ENCODE measurements around the gene SETD1B.
"Not testable (repeated sequence)": the region's sequence is repeated elsewhere in the genome, so short reads cannot be mapped to it uniquely, and the experiment has no call there.

The SETD1B gene

GRCh38 chr12:121857322-121858246, 53.8 kb downstream of the SETD1B start:
- TF ChIP-seq TAF1 (IDR thresholded peaks at IDR 0.05; ENCODE audit: borderline replicate concordance, low read depth, low read length): no peak
- no peak for TF ChIP-seq POLR2AphosphoS5 (IDR thresholded peaks at IDR 0.05; ENCODE audit: low read depth, low read length)
- TF ChIP-seq POLR2A (IDR thresholded peaks at IDR 0.05; ENCODE audit: low read depth, low read length): no peak
- DNase-seq (ENCODE audit: insufficient read length): no peak
- FAIRE-seq: no peak

DNA sequence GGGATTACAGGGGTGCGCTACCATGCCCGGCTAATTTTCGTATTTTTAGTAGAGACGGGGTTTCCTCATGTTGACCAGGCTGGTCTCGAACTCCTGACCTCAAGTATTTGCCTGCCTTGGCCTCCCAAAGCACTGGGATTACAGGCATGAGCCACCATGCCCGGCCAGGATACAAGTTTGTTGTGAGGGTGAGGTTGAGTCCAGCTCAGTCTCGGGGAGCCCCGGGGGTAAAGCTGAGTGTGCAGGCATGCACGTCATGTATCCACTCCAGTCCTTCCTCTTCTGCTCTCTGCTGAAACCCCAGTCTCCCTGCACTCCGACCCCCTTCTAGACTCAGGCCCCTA, 54.5 kb downstream of the SETD1B start:
- no peak for TF ChIP-seq TAF1 (IDR thresholded peaks at IDR 0.05; ENCODE audit: borderline replicate concordance, low read depth, low read length)
- no peak for TF ChIP-seq POLR2AphosphoS5 (IDR thresholded peaks at IDR 0.05; ENCODE audit: low read depth, low read length)
- no peak for TF ChIP-seq POLR2A (IDR thresholded peaks at IDR 0.05; ENCODE audit: low read depth, low read length)
- DNase-seq (ENCODE audit: insufficient read length): no peak
- FAIRE-seq: no peak

DNA sequence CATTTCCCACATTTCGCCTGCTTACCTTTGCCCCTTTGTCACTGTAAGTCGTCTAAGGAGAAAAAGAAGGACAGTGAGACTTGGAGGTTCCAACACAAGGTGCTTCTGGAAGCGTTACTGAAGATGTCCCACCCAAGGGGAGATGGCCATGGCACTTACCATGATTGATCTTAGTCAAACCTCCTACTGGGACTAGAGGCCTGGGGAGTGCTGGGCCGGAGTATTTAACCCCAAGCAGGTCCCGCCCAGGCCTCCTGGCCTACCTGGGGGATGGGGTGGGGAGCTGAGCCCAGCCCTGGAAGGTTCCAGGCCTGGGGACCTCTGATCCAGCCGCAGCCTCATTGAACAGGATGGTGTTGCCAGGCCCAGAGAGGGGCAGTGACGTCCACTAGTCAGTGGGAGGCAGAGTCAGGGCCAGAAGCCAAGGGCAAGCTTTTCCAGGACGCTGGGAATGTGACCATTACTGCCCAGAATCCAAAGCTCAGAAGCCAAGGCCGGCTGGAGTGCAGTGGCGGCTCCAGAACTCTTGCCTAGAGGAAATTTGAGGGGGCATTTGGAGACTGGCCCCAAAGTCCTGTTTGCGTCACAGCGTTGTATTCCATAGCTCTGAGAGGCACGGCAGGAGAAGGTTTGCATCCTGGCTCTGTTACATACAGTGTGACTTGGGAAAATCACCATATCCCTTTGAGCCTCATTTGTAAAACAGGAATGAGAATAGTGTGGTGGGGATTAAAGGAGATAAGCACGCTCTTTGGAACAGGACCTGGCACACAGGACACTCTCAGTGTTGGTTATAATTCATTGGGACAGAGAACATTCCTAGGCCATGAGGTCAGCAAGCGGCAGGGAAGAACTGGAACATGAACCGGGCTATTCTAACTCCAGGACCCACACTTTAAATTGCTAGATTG, 55.1 kb downstream of the SETD1B start, which contains the start of gene HPD:
Gene HPD, minus strand, starts transcription at position 198 of the 911 bp plus-strand sequence. Its CDS starts 36 bp downstream, at position 162.
- DNase-seq (ENCODE audit: insufficient read length): no peak
- FAIRE-seq: no peak
- no peak for TF ChIP-seq POLR2A (IDR thresholded peaks at IDR 0.05; ENCODE audit: low read depth, low read length)
- TF ChIP-seq POLR2AphosphoS5 (IDR thresholded peaks at IDR 0.05; ENCODE audit: low read depth, low read length): no peak
- no peak for TF ChIP-seq TAF1 (IDR thresholded peaks at IDR 0.05; ENCODE audit: borderline replicate concordance, low read depth, low read length)

DNA sequence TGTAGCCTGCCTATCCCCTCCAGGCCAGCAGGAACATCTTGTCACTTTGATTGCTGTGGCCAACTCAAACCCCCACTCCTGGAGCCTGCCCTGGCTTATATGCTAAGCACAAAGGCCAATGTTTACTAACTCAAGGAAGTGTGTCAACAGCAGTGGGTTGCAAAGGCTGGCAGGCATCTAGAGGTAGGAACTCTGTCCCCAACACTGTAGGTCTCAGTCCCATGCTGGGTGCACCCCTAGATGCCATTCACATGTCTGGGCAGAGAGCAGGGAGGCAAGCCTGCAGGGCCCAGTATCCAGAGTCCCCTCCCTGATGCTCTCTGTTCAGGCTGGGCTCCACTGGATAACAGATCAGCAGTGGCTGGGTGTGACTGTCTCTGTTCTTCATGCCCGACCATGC, 56.4 kb downstream of the SETD1B start:
- FAIRE-seq (no peak), DNase-seq (ENCODE audit: insufficient read length) (no peak)
- no peak for TF ChIP-seq TAF1 (IDR thresholded peaks at IDR 0.05; ENCODE audit: borderline replicate concordance, low read depth, low read length)
- TF ChIP-seq POLR2AphosphoS5 (IDR thresholded peaks at IDR 0.05; ENCODE audit: low read depth, low read length): no peak
- no peak for TF ChIP-seq POLR2A (IDR thresholded peaks at IDR 0.05; ENCODE audit: low read depth, low read length)

GRCh38 chr12:121860699-121861098, 56.9 kb downstream of the SETD1B start:
- FAIRE-seq: not testable (repeated sequence)

GRCh38 chr12:121861636-121862254, 57.9 kb downstream of the SETD1B start:
- no peak for FAIRE-seq
- no peak for TF ChIP-seq POLR2AphosphoS5 (IDR thresholded peaks at IDR 0.05; ENCODE audit: low read depth, low read length)
- TF ChIP-seq POLR2A (IDR thresholded peaks at IDR 0.05; ENCODE audit: low read depth, low read length): no peak
- no peak for TF ChIP-seq TAF1 (IDR thresholded peaks at IDR 0.05; ENCODE audit: borderline replicate concordance, low read depth, low read length)
- no peak for DNase-seq (ENCODE audit: insufficient read length)

More at GRCh38 chr12:121860699-121861098, 56.9 kb downstream of the SETD1B start:
- not testable (repeated sequence) for DNase-seq (ENCODE audit: insufficient read length)

GRCh38 chr12:121866331-121866730, 62.5 kb downstream of the SETD1B start:
- TF ChIP-seq TAF1 (IDR thresholded peaks at IDR 0.05; ENCODE audit: borderline replicate concordance, low read depth, low read length): no peak
- TF ChIP-seq POLR2AphosphoS5 (IDR thresholded peaks at IDR 0.05; ENCODE audit: low read depth, low read length): no peak
- no peak for TF ChIP-seq POLR2A (IDR thresholded peaks at IDR 0.05; ENCODE audit: low read depth, low read length)
- FAIRE-seq (no peak), DNase-seq (ENCODE audit: insufficient read length) (no peak)

DNA sequence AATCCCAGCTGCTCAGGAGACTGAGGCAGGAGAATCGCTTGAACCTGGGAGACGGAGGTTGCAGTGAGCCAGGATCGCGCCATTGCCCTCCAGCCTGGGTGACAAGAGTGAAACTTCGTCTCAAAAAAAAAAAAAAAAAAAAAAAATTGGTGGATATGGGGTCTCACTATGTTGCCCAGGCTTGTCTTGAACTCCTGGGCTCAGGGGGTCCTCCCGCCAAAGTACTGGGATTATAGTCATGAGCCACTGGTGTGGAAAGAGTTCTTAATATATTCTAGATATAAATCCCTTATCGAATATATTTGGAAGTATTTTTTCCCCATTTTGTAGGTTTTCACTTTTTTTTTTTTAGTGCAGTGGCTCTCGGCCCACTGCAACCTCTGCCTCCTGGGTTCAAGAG, 65.4 kb downstream of the SETD1B start:
- not testable (repeated sequence) for FAIRE-seq; DNase-seq (ENCODE audit: insufficient read length)

DNA sequence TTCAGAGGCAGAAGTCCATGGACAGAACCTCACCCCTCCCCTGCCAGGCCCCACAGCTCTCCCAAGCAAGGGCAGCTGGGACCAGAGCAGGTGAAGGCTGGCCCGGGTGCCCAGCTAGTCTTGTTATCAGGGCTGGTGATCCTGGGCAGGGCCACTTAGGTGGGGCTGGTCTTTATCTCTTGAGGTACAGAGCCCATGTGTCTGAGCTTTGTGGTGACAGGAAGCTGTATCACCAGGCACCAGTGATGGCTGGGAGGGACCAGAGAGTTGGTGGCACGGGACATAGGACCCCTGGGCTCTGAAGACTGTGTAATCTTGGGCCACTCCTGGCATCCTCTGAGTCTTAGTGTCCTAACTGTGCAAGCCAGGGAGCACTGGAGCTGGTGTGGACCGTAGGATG, 67.7 kb downstream of the SETD1B start:
- DNase-seq (ENCODE audit: insufficient read length): no peak
- no peak for FAIRE-seq
- TF ChIP-seq POLR2A (IDR thresholded peaks at IDR 0.05; ENCODE audit: low read depth, low read length) (no peak), POLR2AphosphoS5 (IDR thresholded peaks at IDR 0.05; ENCODE audit: low read depth, low read length) (no peak), TAF1 (IDR thresholded peaks at IDR 0.05; ENCODE audit: borderline replicate concordance, low read depth, low read length) (no peak)

GRCh38 chr12:121872546-121873215, 68.9 kb downstream of the SETD1B start:
- FAIRE-seq: no peak
- TF ChIP-seq POLR2A (IDR thresholded peaks at IDR 0.05; ENCODE audit: low read depth, low read length): no peak
- TF ChIP-seq TAF1 (IDR thresholded peaks at IDR 0.05; ENCODE audit: borderline replicate concordance, low read depth, low read length): no peak
- no peak for TF ChIP-seq POLR2AphosphoS5 (IDR thresholded peaks at IDR 0.05; ENCODE audit: low read depth, low read length)
- DNase-seq (ENCODE audit: insufficient read length): no peak

GRCh38 chr12:121873216-121873569, 69.4 kb downstream of the SETD1B start:
- FAIRE-seq: no peak
- no peak for DNase-seq (ENCODE audit: insufficient read length)
- TF ChIP-seq POLR2AphosphoS5 (IDR thresholded peaks at IDR 0.05; ENCODE audit: low read depth, low read length) (no peak), POLR2A (IDR thresholded peaks at IDR 0.05; ENCODE audit: low read depth, low read length) (no peak), TAF1 (IDR thresholded peaks at IDR 0.05; ENCODE audit: borderline replicate concordance, low read depth, low read length) (no peak)

All from GM12892 (cell line).